Measurements from ENCODE around the gene CCDC137.
"Not testable (repeated sequence)": the region's sequence is repeated elsewhere in the genome, so short reads cannot be mapped to it uniquely, and the experiment has no call there.

CCDC137 gene

DNA sequence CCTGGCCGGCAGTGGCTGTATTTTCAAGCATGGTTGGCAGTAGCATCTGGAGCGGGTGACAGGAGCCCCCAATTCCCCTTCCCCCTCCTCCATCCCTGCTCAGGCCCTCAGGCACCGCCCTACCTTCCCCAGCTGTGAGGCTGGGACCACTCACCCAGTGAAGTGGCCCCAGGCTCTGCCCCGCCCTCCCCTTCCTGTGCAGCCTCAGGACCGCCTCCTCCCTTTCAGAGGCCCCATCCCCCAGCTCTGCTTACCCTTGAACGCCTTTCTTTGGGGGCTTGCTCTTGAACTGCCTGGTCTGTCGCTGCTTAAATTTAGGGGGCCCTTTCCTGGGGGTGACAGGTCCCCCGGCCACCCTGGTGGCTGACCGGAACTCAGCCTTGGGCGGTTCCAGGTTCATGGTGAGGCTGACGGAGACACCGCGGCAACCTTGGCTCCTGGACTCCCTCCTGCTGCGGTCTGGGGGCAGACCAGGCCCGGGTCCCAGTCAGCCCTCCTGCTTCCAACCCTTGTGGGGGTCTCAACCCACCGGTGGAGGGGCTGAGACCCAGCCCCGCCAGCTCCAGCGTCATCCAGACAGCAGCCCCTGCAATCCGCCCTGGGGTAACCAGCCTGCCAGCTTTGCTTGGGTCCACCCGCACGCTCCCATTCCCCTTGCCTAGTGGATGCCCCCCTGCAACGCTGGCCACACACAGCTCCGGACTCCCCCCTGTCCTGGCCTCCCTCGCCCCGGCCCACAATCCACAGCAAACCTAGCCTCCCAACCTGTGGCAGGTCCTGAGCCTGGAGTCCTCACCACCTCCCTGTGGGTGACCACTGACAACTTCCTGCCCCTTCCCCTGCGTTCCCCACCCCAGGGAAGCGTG, 13.4 kb upstream of the CCDC137 start:
- no peak for FAIRE-seq

DNA sequence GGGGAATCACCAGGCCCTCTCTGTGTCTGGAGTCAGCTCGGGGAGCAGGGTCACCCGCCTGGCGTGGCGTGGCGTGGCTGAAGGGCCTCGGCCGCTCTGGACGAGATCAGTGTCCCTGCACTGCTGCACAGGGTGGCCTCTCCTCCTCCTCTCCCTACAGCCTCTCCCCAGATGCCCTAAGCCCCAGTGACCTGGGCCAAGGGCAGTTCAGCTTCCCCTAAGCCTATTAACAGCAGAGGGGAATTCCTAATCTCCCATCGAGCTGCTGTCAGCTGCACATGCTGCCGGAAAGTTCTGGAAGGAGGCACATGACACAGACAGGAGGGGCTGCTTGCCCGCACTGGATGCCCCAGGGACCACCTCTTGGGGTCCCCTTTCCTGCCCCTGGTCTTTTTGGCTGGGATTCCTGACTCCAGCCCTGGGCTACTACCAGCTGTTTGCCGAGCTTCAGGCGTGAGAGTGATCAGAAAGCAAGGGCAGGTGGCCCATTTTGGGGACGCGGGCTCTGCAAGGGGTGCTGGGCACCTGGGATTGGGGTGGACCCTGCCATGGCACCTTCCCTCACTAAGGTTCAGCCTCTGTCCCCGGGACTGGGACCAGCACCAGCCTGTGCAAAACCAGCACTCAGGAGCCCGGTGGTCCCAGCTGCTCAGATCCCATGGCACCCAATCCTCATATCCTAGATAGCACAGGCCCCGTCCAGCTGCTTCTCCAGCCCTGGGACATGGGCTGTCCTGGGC, 11.0 kb upstream of the CCDC137 start:
- no peak for FAIRE-seq

DNA sequence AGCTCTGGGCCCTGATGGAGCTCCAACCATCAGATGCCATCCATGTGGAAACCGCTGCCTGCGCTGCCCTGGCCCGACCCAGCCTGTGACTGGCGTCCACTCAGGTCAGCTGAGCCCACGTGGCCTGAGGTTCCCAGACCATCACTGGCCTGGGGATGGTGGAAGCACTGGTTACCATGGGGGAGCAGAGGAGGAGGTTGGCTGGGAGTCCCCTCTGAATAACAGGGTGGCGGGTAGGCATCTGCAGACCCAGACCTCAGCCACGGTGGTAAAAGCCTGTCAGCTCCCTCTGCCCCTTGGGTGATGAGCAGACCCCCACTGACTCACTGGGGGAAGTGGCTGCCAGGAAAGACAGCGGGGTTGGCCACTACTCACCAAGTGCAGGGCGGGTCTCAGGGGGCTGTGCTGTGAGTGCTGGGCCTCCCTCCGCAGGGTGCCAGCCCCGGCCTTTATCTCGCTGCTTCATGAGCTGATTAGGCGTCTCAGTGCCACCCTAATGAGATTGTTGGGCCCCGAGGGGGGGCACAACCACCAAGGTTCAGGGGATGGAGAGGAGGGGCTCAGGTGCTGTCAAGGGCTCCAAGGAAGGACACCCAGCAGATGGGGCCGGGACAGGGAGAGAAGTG, 10.3 kb upstream of the CCDC137 start, which contains the start of gene PDE6G:
TSS of gene PDE6G (minus strand) at position 425 of the 626 bp plus-strand sequence. CDS start 3,237 bp downstream, outside the sequence.
- no peak for FAIRE-seq

DNA sequence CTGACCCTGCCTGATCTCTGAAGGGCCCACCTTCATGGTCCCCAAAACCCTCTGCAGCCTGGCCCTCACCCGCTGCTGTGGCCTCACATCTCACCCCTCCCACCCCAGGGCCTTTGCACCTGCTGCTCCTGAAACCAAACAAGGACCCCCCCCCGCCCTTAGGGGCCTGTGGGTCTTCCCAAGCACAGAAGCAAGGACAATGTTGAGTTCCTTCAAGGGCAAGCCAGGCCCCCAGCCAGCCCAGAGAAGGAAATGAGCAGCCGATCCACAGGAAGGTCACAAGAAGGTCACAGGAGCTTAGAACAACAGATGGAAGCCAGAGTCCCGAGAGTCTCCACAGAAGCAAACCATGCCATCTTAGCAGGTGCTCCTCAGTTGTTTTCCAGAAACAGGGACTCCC, 9.7 kb upstream of the CCDC137 start:
- no peak for FAIRE-seq

DNA sequence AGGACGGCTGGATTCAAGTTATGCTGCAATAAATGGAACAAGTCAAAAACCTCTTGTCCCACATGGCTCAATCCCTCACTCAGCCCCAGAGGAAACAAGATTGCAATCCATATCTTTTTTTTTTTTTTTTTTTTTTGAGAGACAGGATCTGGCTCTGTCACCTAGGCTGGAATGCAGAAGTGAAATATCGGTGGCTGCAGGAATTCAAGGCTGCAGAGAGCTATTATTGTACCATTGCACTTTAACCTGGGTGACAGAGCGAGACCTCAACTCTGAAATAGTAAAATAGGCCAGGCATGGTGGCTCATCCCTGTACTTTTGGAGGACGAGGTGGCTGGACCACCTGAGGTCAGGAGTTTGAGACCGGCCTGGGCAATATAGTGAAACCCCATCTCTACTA, 7.5 kb upstream of the CCDC137 start:
- FAIRE-seq: no peak

DNA sequence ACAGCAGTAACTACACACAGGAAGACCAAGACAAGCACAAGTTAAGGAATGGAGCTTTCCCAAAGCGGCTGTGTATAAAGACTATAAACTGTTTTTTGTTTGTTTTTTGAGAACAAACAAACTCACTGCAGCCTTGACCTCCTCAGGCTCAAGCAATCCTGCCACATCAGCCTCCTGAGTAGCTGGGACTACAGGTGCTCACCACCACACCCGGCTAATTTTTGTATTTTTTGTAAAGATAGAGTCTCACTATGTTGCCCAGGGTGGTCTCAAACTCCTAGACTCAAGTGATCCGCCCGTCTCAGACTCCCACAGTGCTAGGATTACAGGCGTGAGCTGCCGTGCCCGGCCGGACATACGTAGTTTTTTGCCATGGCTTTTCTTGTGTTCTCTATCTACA, 6.1 kb upstream of the CCDC137 start:
- FAIRE-seq: no peak

DNA sequence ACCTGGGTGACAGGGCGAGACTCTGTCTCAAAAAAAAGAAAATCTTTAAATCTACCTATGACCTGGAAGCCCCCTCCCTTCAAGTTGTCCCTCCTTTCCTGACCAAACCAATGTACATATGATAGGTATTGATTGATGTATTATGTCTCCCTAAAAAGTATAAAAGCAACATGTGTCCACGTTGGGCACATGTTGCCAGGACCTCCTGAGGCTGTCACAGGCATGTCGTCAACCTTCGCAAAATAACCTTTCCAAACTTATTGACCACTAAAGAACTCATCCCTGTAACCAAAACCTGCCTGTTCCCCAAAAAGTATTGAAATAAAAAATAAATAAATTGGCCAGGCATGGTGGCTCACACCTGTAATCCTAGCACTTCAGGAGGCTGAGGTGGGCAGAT, 4.5 kb upstream of the CCDC137 start:
- no peak for FAIRE-seq

DNA sequence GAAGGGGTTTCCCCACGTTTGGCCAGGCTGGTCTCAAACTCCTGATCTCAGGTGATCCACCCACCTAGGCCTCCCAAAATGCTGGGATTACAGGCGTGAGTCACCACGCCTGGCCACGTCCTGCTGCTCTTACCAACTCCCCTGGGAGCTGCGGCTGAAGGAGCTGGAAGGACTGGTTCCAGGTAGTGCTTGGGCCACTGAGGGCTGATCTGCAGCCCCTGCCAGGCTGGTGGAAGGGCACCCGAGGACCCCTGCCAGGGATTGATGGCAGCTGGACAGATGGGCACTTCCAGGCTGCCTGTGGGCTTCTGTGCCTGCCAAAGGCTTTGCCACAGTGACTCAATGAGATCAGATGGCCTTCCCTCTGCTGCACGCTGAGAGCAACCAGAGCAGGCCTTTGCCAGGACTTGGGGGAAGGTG, 2.5 kb upstream of the CCDC137 start:
- no peak for FAIRE-seq

DNA sequence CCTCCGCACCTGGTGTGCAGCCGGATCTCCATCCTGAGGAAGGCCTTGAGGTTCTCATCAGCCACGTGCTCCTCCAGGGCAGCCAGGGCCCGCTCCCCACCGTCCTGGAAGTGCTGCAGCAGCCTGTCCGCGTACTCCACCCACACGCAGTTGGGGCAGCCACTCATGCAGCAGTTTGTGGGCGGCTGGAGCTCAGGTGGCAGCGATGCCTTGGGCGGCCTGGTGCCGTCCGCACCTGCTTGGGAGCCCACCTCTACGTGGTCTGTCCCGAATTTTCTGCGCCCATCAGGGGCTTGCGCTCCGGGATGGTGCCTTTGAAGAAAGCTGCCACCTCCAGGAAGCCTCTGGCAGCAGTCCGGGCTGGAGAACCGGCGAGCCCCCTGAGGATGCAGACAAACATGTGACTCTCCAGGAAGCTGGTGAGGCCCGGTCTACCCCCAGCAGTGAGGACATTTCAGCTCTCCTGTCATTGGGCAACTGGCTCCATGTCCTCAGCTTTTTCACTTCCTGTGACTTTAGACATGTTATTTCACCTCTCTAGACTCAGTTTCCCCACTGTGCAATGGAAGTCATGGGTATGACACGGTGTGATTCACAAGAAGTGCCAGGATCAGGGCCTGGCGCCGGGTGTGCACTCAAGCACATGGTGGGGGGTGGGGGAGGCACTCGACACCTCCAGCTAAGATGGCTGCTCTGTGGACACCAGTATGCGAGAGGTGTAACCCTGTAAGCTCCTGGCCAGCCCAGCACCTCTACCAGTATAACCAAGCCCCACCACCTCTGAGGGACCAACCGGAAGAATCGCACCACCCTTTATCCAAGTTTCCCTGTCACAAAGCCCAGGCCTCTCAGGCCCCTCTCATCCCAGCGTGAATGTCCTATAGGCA, 1.1 kb upstream of the CCDC137 start:
- FAIRE-seq: no peak

DNA sequence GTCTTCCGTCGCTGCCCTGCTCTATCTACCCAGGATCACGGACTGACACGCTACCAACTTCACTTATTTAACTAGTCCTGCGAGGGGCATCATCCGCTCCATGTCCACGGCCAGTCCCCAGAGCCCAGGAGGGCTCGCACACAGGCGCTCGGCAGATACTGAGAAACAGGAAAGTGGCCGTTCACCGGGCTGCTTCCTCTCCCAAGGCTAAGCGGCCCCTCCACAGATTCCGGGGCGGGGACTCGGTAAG, 520 bp upstream of the CCDC137 start:
- no peak for FAIRE-seq

DNA sequence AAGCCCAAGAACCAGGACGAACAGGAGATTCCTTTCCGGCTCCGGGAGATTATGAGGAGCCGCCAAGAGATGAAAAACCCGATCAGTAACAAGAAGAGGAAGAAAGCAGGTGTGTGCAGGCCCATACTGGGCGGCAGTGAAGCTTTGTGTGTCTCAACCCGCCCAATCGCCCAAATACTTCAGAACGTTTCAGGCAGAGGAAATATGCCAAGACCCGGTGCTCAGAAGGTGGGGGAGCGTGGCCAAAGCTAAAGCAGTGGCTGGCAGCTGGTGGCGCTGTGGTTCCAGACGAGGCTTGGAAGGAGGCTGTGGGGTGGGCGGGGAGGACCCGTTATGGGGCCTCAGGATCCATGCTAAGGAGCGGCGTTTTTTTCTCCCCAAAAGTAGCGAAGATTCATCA, 1.2 kb downstream of the CCDC137 start:
- FAIRE-seq: no peak

DNA sequence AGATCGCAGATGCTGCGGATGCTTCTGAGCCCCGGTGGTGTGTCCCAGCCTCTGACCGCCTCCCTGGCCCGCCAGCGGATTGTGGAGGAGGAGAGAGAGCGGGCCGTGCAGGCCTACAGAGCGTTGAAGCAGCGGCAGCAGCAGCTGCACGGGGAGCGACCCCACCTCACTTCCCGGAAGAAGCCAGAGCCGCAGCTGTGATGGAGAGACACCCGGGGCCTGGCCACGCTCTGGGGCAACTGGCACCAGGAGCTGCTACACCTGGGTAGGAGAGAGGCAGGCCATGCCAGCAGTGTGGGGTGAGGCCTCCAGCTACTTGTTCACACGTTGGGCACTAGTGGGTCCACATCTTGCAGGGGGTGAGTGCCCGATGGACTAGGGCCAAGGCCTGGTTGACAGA, 6.0 kb downstream of the CCDC137 start:
- FAIRE-seq: no peak

DNA sequence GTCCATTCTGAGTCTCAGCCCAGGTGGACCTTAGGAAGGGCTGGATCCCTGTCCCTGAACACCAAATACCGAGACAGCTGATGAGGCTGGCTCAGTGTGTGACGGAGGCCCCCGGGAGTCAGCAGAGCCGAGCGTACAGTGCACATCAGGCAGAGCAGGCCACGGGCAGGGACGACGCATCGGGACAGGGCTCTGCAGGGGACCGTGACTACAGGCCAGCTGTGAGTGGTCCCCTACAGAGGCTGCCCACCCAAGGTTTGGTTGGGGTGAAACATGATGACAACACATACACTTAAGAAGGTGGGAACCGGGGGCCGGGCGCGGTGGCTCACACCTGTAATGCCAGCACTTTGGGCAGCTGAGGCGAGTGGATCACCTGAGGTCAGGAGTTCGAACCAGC, 6.4 kb downstream of the CCDC137 start:
- FAIRE-seq: no peak

DNA sequence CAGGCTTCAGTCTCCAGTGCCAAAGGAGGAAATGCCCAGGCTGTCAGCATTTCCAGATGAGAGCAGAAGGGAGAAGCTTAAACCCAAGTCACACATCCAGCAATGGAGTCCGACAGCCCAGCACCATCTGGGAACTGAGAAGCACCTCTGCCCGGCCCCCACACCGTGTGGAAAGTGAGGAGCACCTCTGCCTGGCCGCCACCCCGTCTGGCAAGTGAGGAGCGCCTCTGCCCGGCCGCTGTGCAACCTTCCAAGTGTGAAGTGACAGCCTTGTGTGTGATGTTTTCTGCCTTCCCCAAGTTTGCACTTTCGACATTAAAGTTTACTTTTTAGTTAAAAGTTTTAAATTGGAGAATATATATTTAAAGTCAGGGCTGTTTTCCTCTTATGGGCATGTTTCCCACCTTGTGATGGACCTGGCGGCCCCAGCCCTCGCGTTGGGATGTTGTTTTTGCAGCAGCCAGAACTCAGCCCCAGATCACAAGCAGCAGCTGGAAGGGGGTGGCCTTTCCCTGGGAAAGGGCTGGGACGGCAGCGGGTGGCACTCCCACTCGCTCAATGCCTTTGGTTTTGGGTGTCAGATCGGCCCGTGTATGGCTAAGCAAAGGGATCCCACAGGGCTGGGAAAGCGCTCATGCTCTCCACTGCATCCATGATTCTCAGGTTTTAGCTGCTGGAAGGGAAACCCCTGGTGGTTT, 7.2 kb downstream of the CCDC137 start:
- FAIRE-seq: no peak

DNA sequence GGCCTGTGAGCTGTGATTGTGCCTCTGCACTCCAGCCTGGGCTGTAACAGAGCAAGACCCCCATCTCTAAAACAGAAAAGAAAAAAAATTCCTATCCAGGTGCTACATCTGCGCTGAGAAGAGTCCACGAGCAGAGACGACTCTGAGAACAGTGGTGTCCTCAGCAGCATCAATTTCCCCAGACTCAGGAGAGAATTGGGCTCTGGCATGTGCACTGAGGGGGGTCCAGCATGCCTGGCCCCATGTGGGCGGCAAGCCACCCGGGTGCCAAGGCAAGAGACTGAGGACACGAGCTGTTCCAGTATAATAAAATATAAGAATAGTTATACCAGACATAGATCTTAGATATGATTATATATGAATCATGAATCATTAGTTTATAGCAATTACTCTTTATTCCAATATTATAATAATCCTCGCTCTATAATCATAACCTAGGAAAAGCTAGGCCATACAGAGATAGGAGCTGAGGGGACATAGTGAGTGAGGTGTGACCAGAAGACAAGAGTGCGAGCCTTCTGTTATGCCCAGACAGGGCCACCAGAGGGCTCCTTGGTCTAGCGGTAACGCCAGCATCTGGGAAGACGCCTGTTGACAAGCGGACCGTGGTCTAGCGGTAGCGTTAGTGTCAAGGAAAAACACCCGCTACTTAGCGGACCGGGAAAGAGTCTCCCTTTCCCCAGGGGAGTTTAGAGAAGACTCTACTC, 9.1 kb downstream of the CCDC137 start:
- not testable (repeated sequence) for FAIRE-seq

DNA sequence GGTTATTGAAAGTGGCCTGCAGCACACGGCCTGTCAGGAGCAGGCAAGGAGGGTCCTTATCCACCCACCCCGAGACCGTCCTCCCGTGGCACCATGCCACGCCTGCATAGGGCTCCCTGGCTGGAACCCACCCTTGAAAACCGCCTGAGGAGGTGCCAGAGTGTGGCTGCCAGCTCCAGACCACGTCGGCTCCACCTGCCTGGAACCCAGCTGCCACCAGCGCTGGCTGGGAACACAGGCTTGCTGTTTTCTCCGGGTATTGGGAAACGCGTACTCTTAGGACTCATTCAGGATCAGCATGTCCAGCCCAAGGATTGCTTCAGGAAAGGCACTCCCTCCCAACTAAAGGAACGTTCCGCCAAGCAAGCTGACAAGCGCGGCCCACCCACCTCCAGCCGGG, 10.4 kb downstream of the CCDC137 start:
- FAIRE-seq: no peak

DNA sequence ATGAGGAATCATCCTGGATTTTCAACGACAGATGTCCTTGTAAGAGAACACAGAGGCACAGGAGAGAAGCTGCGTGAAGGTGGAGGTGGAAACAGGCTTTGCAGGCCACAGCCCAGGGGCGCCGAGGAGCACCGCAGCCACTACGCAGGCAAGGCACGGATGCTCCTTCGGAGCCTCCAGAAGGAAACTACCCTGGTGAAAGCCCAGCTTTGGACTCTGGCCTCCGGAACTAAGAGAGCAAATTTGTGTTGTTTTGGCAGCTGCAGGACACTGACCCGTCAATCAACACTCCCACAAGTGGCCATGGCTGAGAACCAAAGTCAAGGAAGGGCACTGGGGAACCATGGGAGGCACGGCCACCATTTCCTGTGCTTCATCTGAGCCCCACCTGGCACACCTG, 13.6 kb downstream of the CCDC137 start:
- no peak for FAIRE-seq

DNA sequence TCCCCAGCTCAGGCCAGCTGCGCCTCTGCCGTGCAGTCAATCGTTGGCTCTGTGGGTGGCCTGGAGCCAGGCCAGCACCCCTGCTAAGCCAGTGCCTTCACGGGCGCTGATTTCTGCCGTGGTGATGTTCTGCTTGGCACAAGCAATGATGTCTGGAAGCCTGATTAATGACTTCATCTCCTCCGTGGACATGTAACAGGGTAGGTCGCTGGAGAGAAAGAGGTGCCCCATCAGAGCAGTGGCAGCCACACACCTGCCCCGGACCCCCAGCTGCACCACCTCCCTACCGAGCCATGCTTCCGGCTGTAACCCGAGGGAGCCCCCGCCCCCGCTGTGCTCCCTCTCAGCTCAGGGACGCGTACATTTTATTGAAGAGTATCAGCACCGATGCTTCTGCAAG, 15.1 kb downstream of the CCDC137 start:
- no peak for FAIRE-seq

DNA sequence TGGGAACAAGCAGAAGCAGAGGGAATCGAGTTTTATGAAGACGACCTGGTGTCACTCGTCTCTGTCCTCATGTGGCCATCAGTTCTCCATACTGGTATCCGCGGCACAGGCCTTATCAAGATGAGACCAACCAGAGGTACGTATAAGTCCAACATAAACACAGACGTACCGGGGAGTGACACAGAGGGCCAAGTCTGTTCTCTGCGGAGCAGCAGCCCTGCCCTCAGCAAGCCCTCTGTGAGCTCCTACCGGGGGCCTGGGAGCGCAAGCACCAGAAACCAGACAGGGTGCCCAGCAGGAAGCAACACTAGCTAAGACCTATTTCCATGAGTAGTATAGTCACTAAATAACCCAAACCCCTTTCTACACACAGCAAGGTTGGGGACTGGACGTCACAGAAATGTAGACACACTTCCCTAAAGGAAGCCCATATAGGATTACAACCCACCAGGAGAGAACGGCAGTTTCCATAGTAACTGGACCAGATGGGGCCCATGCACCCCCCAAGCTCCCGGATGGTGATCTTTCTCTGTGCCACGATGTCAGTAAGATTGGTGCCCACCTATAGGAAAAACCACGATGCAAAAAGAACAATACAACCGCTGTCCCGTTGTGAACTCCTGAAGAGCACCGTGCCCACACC, 16.1 kb downstream of the CCDC137 start:
- no peak for FAIRE-seq

DNA sequence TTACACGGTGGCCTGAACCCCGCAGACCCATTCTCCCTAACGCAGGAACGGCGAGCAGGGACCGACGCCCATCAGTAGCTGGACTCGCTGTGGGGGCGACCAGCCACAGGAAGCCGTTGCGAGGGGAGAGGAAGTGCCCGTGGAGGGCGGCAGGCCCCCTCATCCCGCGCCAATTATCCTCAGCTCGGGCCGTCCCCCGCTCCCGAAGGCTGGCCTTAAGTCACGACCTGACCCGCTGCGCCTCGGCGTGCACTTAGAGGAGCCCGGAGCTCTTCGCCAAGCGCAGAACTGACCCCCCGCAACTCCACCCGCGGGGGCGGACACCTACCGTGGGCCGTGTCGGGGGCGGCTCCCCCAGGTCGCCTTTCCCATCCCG, 16.7 kb downstream of the CCDC137 start:
- no peak for FAIRE-seq
